COLO668 (cell line): Measurements from ENCODE around the gene MSRB3.

Source experiments
- DNase-seq: peaks from one replicate; lab custom pipeline; 2025; ENCODE audit not compliant: unreplicated experiment; lab: John Stamatoyannopoulos, UW

The MSRB3 gene

DNA sequence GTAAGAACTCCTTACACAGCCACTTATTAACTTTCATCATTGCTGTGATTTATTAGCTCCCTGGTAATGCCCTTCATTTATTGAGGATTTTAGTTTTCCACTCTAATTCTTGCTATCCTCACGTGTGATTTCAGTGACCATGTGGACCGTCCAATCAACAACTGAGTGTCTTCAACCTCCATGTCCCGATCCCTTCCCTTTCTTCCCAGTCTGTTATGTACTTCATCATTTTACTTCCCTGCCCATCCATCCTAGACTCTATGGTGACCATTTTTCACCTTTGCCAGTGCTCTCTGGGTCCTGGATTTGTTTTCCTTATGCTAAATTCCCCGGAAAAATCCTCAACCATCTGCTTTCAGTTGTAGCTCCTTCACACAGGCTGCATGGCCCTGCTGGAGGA, 111.0 kb downstream of the MSRB3 start:
- DNase-seq: no peak

DNA sequence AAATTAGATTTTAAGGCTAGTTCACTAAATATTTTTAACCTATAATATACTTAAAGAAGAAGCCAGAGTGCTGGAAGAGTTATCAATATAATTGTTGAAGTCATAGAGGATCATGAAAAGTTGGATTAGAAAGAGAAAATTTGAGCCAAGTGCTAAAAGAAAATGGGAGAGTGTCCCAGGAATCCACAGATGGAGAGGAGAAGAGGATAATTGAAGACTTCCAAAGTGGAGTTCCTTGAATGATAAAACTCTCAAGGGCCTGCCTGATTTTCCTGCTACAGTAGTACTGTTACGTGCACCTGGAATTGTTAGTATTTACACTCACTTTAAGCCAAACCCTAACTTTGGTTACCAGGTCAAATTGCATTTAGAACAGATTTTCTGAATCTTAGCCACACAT, 113.2 kb downstream of the MSRB3 start:
- DNase-seq: no peak

- DNase-seq: no peak
Observed at GRCh38 chr12:65392491-65392890, 114.0 kb downstream of the MSRB3 start.

GRCh38 chr12:65403188-65403587, 124.7 kb downstream of the MSRB3 start:
- no peak for DNase-seq

- no peak for DNase-seq
Observed at GRCh38 chr12:65407388-65408149, 129.1 kb downstream of the MSRB3 start.

DNA sequence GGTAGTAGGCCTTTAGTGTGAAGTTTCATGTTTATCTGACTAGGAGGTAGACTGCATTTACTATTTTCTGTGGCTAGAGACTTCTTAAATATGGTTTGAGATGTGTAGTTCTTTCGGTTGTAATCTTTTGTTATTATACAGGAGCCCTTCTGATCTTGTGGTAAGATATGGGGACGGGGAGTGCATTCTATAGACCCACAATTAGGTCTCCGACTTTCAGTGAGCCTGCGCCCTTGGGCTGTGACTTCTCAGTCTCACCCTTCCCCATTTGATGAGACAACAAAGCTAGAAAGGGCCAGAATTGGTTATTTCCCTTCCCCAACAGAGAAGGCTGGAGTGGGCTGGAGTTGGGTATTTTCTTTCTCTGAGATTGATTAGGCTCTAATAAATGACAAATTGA, 130.0 kb downstream of the MSRB3 start:
- DNase-seq: no peak

DNA sequence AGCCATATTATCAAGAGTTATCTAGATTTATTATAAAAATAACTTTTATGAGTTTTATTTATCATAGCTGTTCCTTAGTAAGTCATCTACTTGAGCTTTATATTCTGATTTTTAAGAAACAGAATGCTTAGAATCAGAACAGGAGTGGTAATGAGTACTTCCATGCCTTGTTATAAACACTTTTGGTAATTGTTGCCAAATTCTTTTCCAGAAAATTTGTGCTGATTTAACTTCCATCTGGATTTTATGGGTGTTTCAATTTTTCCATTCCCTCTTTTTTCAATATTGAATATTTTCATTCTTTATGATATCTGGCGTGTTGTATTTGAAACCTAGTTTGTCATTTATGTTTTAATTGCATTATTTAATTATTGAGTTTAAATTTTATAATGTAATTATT, 131.2 kb downstream of the MSRB3 start:
- DNase-seq: no peak

GRCh38 chr12:65411171-65411570, 132.7 kb downstream of the MSRB3 start:
- no peak for DNase-seq

- DNase-seq: no peak
Observed at GRCh38 chr12:65414526-65414925, 136.0 kb downstream of the MSRB3 start.

DNA sequence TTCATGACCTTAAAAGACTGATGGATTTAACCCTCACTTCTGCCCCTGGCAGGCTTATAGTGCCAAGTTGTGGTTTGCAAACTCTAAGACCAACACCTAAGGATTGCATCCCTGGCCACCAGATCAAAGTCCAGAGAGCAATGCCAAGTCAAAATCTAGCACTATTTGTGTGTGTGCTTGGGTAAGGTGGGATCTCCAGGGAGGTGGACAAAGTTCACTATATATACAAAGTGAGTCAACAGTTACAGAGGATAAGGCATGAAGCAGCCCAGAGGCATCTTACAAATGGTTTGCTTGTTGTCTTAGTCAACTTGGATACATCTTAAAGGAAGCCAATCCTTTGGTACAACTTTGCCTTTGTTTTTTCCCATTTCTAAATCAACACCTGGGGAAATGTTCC, 137.3 kb downstream of the MSRB3 start:
- DNase-seq: no peak

DNA sequence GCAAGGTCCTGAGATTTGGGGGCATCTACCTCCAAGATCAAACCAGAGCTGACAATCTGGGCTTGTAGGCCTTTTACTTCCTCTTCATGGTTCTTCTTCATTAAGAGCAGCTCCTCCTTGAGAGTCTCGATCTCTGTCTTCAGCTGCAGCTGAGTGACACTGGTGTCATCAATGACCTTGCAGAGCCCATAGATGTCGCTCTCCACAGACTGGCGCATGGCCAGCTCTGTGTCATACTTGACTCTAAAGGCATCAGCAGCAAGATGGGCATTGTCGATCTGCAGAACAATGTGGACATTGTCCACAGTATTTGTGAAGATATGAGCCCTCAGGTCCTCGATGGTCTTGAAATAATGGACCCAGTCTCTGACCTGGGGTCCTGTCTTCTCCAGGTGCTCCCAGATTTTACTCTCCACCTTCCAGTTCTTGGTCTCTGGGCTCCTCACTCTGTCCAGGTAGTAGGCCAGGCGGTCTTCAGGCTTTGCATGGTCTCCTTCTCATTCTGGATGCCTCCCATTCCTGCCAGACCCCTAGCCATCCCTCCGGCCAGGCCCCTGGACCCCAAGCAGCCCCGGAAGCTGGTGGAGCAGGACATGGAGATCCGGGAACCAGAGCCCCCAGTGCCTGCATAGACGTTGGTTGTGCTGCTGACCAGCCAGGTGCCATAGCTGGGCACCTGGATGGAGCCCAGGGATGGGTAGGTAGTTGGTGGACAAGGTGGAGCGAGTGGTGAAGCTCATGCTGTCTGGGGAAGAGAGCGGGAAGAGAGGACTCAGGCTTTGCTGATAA, 141.0 kb downstream of the MSRB3 start:
- no peak for DNase-seq

DNA sequence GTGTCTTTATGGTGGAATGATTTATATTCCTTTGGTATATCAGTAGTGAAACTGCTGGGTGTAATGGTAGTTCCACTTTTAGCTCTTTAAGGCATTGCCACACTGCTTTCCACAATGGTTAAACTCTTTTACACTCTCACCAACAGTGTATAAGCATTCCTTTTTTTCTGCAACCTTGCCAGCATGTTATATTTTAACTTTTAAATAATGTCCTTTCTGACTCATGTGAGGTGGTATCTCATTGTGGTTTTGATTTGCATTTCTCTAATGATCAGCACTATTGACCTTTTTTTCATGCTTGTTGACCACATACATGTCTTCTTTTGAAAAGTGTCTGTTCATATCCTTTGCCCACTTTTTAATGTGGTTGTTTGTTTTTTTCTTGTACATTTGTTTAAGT, 142.5 kb downstream of the MSRB3 start:
- no peak for DNase-seq

DNA sequence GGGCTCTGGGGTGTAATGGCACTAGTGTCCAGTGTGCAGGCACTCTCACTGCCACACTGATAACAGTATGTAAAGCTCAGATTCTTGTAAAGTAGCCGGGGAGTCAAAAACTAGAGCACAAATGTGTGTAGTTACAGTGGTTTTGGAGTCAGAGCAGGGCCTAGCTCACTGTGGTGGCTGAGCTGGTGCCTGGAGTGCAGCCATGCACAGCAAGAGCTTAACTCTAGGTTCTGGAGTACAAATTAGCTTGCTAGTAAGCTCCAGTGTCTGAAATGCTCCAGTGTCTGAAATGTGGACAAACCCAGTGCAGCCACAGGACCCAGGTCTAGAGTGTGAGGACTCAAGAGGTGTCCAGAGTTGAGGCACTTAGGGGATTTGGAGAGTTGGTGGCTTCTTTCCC, 149.2 kb downstream of the MSRB3 start:
- DNase-seq: no peak

GRCh38 chr12:65430006-65430405, 151.5 kb downstream of the MSRB3 start:
- DNase-seq: no peak

DNA sequence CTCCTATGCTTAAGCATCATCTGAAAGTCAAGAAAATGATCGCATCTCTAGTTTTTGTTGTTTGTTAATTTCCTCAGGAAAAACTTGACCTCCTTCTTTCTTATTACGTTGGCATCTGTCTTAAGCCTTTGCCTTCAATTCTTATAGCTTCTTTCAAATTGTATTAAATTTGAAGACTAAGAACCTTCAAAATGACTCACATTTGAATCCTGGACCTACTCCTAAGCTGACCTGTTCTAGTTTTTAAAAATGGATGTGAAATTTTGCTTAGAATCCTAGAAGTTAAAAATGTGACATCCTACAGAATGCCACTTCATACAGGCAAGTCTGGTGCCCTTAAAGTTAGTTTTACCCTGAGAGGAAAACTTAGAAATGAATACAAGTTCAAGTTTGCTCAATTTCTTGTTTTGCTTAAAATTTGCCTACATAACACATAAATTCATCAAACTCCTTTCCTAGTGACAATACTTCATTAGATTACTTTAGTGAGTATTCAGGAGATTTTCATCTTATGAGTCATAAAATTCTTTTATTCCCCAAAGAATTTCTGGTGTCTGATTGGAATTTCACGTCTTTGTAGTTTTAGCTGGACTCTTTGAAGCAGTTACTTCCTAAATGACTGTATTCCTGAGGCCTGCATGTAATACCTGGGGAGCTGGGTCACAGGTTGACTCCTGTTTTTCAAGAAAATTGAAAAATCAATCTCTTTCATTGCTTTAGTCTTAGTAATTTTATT, 152.3 kb downstream of the MSRB3 start:
- DNase-seq: no peak

DNA sequence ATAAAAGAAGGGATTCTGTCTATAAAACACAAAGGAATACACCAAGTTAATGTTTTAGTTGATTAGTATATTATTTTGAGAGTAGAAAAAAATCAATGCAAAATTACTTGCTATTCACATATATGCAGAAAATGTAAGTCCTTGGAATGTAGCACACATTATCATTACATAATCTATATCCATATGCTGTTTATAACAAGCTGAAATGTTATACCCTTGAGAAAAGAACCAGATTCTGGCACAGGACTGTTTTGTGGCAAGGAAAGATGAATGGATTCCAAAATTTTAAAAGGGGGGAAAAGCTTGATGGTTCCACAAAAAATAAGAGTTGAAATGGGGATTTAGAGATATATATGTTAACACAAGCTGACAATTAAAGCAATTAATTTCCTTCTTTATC, 153.6 kb downstream of the MSRB3 start:
- DNase-seq: no peak

DNA sequence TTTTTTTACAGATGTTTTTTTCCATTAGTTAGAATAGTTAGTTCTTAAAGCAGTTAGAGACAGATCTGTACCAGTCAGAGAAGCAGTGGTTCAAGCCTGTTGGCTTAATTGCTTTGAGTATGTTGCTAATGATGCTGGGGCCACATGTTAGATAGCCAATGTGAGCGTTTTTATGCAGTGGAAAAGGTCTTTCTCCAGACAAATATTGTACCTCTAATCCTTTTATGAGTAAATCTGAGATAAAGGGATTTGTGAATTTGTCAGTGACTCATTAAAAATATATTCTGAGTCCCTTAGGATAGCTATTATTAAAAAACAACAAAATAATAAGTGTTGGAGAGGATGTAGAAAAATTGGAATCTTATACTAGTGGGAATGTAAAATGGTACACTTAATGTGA, 154.2 kb downstream of the MSRB3 start:
- no peak for DNase-seq

- DNase-seq: no peak
Observed at GRCh38 chr12:65434737-65435136, 156.3 kb downstream of the MSRB3 start.

DNA sequence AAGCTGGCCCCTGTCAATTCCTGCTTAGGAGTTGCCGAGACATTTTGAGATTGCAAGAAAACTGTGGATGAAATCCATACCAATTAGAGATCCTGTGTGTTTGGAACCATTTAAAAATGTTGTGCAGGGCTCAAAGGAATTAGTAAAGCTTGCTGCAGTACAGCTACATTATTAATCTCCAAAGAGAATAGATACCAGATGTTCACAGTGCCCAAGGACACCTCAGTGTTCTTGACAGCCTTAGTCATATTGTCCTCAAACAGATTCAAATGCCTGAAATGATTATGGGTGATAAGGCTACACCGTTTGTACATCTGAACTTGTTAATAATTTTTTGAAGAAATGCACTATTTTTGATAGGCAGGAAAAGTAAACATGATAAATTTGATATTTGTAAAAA, 164.6 kb downstream of the MSRB3 start:
- DNase-seq: no peak

DNA sequence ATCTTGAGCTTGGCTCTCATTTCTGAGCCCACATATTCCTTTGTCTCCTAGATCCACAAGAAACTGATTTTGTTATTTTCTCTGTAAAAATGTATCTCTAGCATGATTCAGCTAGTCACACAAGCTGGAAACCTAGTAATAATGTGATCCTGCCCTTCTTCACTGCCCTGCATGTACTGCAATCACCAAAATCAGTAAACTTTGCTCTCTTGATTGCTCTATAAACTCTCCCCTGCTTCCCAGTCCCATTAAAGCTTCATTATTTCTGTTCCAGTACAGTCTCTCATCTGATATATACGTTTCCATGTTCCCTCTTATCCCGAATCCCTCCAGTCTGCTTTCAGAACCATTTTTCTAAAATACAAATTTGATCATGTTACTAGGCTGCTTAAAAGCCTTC, 166.5 kb downstream of the MSRB3 start:
- no peak for DNase-seq

GRCh38 chr12:65446901-65447300, 168.4 kb downstream of the MSRB3 start:
- DNase-seq: no peak

GRCh38 chr12:65449400-65449799, 170.9 kb downstream of the MSRB3 start:
- no peak for DNase-seq
